HFF-Myc (cell line): Measurements from ENCODE around the gene TNFRSF14.
"Not testable (repeated sequence)": the region's sequence is repeated elsewhere in the genome, so short reads cannot be mapped to it uniquely, and the experiment has no call there.

ENCODE experiments used
- DNase-seq: peaks from one replicate; pipeline ENCODE4 v3.0.0-alpha.2; 2011; ENCODE audit warnings: low read depth; ENCODE audit errors: extremely low read depth
- H3K4me3 ChIP-seq: replicated peaks from 2 replicates; pipeline ENCODE4 v1.5.1; 2011; ENCODE audit warnings: low read depth, mild to moderate bottlenecking, control low read depth, low read length
- TF ChIP-seq, protein P1 (sequence below): IDR thresholded peaks from 2 replicates; pipeline ENCODE4 v1.5.1; 2012; ENCODE audit warnings: mild to moderate bottlenecking, low read depth, low read length, control low read depth; ENCODE audit errors: missing control alignments

Gene TNFRSF14

GRCh38 chr1:2551544-2551943 is 4.6 kb upstream of the TNFRSF14 start:
- not testable (repeated sequence) for DNase-seq, H3K4me3 ChIP-seq

- no peak for DNase-seq
- no peak overlapping the region for H3K4me3 ChIP-seq
- TF ChIP-seq, protein P1, sequence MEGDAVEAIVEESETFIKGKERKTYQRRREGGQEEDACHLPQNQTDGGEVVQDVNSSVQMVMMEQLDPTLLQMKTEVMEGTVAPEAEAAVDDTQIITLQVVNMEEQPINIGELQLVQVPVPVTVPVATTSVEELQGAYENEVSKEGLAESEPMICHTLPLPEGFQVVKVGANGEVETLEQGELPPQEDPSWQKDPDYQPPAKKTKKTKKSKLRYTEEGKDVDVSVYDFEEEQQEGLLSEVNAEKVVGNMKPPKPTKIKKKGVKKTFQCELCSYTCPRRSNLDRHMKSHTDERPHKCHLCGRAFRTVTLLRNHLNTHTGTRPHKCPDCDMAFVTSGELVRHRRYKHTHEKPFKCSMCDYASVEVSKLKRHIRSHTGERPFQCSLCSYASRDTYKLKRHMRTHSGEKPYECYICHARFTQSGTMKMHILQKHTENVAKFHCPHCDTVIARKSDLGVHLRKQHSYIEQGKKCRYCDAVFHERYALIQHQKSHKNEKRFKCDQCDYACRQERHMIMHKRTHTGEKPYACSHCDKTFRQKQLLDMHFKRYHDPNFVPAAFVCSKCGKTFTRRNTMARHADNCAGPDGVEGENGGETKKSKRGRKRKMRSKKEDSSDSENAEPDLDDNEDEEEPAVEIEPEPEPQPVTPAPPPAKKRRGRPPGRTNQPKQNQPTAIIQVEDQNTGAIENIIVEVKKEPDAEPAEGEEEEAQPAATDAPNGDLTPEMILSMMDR, result no peak
Measured at GRCh38 chr1:2552189-2552588, 4.0 kb upstream of the TNFRSF14 start.

GRCh38 chr1:2553076-2553475 is 3.1 kb upstream of the TNFRSF14 start:
- not testable (repeated sequence) for DNase-seq, H3K4me3 ChIP-seq

DNA sequence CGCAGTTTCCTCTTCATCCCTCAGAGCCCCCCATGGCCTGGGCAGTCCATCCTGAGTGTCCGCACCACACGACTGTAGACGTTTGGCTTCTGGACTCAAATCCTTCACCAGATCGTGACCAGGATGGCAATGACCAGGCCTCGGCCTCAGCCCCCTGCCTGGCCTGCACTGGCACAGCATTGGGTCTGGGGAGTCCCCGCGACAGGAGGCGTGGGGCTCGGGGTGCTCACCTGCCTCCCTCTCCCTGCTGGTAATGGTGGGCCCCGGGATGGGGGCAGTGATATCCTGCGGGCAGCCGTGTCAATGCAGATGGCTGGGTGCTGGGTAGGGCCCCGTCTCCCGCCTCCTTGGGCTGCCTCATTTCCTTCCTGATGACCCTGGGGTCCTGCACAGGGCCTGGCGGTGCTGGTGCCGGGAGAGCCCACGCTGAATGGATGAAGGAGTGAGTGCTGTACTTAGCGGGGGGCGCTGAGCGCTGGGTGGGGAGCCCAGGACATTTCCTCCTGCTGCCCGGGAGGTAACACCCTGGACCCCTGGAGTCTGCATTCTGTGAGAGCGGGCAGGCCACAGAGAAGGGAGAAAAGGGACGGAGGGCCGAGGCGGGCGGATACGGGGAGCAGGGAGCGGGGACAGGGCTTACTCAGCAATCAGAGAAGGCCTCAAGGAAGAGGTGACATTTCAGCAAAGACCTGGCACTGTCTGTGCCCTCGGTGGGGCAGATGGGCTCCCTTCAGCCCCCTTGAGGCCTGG is 2.1 kb upstream of the TNFRSF14 start:
- no peak overlapping the region for H3K4me3 ChIP-seq
- TF ChIP-seq, protein P1, result no peak
- DNase-seq, result no peak

GRCh38 chr1:2554621-2555387 is 1.4 kb upstream of the TNFRSF14 start:
- TF ChIP-seq, protein P1, result peak; percentile 43
- no peak overlapping the region for H3K4me3 ChIP-seq
- no peak for DNase-seq

- TF ChIP-seq, protein P1, result no peak
- no peak for DNase-seq
- H3K4me3 ChIP-seq, result peak overlapping the region; percentile 38
Measured at GRCh38 chr1:2555634-2556276, 416 bp upstream of the TNFRSF14 start.

GRCh38 chr1:2556678-2557481 is 709 bp downstream of the TNFRSF14 start:
- TF ChIP-seq, protein P1, result no peak
- DNase-seq, result no peak
- peak overlapping the region; percentile 38 for H3K4me3 ChIP-seq
